A204.1 (cell line): ENCODE data around the gene HOXA5.

ENCODE experiments used
- FAIRE-seq: peaks from 2 replicates; lab custom pipeline; 2012; peaks lifted over from hg19 to GRCh38; lab: Jason Lieb, UNC

The HOXA5 gene

GRCh38 chr7:27170426-27171324, 27.2 kb upstream of the HOXA5 start:
- FAIRE-seq, result no peak

GRCh38 chr7:27169658-27170425, 26.4 kb upstream of the HOXA5 start:
- no peak for FAIRE-seq

- no peak for FAIRE-seq
Measured at GRCh38 chr7:27168265-27168947, 24.9 kb upstream of the HOXA5 start.

GRCh38 chr7:27167916-27168264, 24.4 kb upstream of the HOXA5 start:
- FAIRE-seq, result no peak

- no peak for FAIRE-seq
Measured at GRCh38 chr7:27166531-27167505, 23.3 kb upstream of the HOXA5 start.

- FAIRE-seq, result no peak
Measured at GRCh38 chr7:27165996-27166530, 22.6 kb upstream of the HOXA5 start.

GRCh38 chr7:27165089-27165995, 21.9 kb upstream of the HOXA5 start, which contains the start of gene HOXA9:
HOXA9 (minus strand) TSS chr7:27165537; CDS start chr7:27165457, 80 bp downstream.
- no peak for FAIRE-seq

- no peak for FAIRE-seq
Measured at GRCh38 chr7:27164367-27165088, 21.0 kb upstream of the HOXA5 start.

GRCh38 chr7:27164045-27164366, 20.5 kb upstream of the HOXA5 start:
- FAIRE-seq, result no peak

- FAIRE-seq, result no peak
Measured at GRCh38 chr7:27163288-27164044, 20.0 kb upstream of the HOXA5 start.

- FAIRE-seq, result no peak
Measured at GRCh38 chr7:27162561-27163287, 19.2 kb upstream of the HOXA5 start.

- no peak for FAIRE-seq
Measured at GRCh38 chr7:27161721-27162560, 18.5 kb upstream of the HOXA5 start.

GRCh38 chr7:27161214-27161720, 17.8 kb upstream of the HOXA5 start:
- FAIRE-seq, result no peak

- peak; percentile 19 for FAIRE-seq
Measured at GRCh38 chr7:27160546-27161213, 17.2 kb upstream of the HOXA5 start.

- FAIRE-seq, result no peak
Measured at GRCh38 chr7:27160145-27160545, 16.7 kb upstream of the HOXA5 start.
